Daoy (cell line): ENCODE results near the gene WRAP53. TPM values are rescaled to one million over a fixed set of nuclear protein-coding genes. Genes with fewer than 3 reads are reported as not detected.

Experiments used
- DNase-seq: peaks from one replicate; pipeline ENCODE4 v3.0.0-alpha.2; 2015; ENCODE audit warnings: low read depth
- total RNA-seq: library from RNA; depleted of rRNA; stranded (reverse); fragments of >200 nt; shearing (Covaris generic); gene quantifications from 2 replicates; pipeline ENCODE4 v1.2.3, GENCODE V29; 2014

Gene WRAP53
- total RNA-seq, 1 experiment from 2014 or later, result 33.7 TPM

DNA sequence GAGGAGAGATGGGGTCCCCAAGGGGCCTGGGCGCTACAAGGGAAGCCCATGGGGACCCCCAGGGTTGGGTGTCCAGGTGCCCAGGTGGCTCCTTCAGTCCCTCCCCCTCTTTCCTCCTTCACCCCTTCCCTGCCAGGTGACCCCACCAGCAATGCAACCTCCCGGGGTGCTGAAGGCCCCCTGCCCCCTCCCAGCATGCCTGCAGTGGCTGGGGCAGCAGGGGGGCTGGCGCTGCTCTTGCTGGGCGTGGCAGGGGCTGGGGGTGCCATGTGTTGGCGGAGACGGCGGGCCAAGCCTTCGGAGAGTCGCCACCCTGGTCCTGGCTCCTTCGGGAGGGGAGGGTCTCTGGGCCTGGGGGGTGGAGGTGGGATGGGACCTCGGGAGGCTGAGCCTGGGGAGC is 20.8 kb downstream of the WRAP53 start:
- DNase-seq, result no peak

DNA sequence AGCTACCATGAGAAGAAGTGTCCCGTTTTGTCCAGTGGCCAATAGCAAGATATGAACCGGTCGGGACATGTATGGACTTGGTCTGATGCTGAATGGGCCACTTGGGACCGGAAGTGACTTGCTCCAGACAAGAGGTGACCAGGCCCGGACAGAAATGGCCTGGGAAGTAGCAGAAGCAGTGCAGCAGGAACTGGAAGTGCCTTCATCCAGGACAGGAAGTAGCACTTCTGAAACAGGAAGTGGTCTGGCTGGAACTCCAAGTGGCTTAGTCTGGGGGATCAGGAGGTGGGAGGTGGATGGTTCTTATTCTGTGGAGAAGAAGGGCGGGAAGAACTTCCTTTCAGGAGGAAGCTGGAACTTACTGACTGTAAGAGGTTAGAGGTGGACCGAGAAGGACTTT is 22.0 kb downstream of the WRAP53 start:
- no peak for DNase-seq

DNA sequence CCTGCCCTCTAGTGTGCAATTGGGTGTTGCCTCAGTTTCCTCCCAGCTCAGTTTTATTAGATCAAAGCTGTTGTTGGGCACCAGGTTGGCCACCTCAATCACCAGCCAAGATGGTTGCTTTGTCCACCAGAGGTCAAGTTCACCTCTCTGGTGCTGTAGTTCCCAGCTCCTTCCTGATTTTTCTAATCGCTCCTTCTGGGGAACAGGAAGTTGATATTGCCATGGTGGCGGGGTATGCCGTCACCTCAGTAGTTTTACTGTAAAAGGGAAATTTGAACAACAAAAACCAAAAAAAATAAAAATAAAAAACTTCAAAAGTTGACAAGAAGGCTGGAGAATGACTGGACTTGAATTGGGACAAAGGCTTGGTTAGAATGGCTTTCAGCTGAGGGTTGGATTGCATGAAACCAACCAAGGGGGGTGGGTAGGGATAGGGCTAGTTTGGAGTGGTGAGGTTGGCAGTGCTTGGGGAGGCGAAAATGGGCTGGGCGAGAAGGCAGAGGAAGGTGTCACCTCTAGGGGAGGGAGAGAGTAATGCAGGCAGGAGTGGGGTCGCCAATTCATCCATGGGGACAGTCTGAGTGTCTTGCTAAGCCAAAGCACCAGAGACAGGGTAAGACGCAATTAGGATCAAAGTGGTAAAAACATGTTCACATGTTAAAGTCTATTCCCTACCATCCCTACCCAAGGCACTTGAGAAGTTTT is 22.9 kb downstream of the WRAP53 start:
- DNase-seq, result no peak

DNA sequence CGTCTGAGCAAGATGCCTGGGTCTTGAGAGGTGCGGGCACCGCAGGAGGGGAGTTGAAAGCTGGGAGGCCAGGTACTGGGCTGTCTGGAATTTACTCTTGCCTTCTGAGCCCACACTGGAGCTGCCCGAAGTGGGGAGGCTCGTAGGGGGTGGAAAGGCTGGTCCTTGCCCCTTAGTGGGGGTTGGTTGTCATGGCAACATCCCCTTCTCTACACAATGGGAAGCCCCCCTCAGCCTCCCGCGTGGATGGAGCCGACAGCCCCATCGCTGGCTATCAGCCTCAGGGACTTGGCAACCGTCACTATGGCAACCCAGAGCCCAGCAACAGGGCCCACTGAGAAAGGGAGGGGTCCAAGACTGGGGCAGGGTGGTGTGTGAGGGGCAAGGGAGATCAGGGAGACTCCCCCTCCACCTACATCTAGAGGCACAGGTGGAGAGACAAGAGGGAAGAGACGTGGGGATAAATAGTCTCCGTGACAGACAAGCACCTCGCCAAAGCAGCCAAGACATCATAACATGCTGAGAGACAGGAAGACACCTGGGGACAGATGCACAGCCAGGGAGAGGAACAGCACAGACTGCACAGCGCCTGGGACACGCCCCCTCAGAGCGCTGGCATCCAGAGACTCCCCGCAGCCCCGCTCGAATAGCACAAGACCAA is 24.0 kb downstream of the WRAP53 start:
- no peak for DNase-seq

DNA sequence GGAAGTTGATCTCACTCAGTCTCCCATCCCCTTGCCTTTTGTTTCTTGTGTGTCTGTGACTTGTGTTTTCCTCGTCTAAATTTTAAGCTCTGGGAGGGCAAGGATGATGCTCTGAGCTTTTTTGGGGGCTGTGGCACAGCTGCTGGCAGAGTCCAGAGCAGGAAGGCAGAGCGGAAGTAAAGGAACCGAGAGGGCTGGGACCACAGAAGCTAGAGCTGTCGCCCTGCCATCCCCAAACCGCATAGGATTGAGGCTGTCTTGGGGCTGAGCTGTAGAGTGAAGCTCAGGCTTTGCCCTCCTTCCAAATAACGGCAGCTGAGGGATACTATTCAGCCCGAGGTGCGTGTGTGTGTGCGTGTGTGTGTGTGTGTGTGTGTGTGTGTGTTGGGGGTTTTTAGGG is 25.5 kb downstream of the WRAP53 start:
- no peak for DNase-seq

DNA sequence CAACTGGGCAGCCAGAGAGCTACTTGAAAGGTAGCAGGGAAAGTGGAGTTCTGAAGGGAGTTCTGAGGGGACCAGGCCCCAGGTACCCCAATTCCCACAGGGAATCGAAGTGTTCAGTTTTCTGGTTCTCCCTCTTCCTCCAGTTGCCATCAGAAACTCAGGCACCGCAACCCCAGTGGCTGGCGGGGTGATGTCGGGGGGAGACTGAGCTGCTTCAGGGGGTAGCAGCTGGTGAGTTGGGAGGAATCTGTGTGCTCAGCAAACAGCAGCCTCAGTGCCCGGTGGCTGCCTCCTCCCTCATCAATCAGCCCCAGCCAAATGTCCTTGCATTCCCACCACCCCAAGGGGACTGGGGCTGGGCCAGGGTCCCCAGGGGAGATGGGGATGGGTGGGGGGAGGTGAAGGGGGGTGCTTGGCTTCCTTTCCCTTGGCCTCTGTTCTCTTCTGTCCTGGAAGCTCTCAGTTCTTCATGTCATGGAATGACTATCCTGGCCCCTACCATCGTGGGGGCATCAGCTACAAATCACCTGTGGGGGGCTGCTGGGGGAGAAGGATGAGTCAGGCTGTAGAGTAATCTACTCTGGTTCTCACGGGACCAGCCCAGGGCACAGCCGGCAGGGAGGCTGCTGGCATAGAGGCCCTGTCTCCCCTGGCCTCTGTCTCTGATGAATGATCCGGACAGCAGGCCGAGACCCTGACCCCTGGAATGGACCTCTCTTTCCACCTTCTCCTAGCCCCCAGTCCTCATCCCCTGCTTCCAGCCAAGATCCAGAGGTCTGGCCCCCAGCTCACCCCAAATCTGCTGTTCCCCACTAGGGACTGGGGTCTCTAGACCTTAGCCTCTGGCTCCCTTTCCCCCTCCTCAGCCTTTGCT is 26.7 kb downstream of the WRAP53 start:
- DNase-seq, result no peak

DNA sequence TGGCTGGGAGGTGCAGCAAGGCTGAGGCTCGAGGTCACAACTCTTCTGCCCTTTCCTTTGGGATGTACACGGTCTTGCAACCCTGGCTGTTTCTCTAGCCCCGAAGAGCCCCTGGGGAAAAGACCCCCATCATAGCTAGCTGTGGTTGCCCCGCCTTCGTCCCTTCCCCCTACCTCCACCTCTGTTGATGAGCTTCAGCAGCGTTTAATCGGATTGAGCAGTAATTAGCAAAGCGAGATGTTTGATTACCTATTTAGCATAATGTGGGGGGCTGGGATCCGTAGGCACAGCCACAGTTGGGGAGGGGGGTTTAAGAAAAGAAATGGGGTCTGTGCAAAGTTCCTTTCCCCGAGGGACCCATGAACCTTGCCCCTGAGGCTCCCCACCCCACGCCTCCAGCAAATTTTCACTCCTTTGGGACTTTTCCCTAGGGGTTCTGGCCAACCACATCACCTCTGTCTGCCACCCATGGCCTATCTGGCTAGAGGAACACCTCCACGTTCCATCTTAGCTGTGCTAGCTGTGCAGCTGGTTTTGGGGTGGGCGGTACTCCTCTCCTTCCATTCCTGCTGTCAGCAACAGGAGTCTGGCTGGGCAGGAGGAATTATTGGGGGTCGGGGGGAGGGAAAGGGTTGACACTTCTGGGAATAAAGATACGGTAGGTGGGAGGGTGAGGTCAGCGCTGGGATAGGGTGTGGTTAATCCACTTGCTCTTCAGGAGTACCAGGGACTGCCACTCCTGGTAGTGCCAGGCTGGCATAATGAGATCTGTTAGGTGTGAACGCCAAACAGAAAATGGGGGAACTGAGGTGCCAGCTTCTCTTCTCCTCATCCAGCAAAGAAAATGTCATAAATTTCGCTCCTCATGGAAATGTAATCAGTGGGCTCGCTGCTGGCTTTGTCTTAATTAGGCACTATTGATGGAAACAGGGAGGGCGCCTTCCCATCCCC is 27.9 kb downstream of the WRAP53 start:
- DNase-seq, result no peak

DNA sequence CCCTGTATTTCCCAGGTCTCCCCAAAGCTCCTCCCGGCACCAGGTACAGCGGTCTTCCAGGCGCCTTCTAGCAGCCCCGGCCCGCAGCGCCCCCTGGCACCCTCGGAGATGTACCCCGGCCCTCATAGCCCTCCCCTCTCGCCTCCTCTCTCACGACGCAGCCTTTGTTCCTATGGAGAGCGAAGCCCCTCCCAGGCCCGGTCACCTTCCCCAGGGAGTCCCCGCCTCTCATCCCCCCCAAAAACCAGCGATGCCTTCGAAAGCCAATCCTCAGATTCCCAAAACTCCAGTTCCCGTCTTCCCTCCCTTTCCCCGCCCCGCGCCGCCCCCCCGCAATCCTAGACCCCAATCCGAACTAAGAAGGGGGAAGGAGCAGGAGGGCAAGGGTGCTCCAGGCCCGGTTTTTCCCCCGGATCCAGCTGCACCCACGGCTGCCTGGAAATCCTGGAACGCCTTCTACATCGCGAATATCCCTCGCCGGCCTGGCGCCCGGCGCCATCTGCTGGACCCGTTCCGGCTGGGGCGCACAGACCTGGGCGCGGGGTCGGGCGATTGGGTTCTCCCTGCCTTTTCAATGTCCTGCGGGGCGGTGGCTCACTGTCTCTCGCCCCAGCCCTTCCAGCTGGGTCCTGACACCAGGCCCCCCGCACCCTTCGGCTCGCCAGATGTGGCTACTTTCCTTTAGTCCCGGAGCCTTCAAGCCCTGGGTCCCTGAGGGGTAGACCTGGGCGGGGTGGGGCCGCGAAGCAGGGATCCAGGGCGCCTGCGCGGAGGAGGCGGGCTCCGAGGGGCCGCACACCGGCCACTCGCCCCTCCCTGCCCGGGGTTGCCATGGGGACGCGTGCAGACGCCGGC is 28.9 kb downstream of the WRAP53 start, which contains the start of gene DNAH2:
Gene DNAH2, plus strand, starts transcription at position 844 of the 855 bp plus-strand sequence. CDS start 1,991 bp downstream, outside the sequence.
- peak; percentile 96 for DNase-seq

DNA sequence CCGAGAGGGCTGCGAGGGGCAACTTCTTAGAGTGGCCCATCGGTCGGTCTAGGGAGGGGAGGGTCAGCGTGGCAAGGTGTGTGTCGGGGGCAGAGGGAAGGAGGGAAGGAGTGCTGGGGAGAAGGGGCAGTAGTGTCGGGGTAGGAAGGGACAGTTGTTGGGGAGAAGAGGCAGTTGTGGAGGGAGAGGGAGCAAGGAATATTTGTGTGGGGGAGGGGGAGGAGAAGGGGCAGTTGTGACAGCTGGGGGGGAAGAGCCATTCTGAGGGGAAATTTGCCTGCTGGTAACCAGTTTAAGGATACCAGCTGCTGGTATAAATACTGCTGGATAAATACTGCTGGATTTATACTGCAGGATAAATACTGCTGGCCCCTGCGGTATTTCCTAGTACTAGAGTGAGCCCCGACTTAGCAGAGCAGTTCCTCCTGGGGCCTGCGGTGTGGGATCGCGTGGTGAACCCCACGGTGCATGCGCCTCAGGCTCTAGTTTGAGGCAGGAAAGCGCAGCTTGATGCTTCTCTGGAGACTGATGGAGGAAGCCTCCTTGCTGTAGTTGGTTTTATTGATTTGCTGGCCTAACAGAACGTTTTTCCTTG is 29.6 kb downstream of the WRAP53 start:
- DNase-seq, result no peak

DNA sequence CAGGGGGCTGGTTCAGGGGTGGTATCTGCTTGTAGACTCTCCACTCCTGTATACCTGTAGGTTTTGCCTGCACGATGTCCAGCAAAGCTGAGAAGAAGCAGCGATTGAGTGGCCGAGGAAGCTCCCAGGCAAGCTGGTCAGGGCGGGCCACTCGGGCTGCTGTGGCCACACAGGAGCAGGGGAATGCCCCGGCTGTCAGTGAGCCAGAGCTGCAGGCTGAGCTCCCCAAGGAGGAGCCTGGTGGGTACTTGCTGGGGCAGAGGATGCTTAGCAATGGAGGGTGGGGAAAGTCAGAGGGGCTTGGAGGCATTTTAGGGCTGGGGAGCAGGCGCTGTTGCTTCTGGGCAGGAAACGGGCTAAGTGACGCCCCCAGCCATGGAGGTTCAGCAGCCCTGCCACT is 31.4 kb downstream of the WRAP53 start:
- DNase-seq, result no peak

DNA sequence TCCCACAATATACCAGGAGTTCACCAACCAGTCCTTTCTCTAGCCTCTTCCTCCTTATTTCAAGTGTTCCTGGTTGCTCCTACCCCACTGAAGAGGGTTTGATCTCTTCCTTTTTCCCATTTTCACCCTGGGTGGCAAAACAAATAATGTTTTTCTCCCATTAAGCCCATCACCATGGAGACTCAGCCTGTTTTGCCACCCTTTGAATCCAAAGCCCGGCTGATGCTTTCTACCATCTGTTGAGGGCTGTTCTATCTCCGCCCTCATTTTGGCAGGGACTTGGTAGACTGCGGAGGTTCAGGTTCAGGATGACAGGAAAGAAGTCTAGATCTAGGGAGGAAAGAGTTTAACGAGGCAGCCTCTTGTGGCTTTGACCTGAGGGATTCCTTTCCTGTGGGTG is 31.8 kb downstream of the WRAP53 start:
- peak; percentile 28 for DNase-seq

DNA sequence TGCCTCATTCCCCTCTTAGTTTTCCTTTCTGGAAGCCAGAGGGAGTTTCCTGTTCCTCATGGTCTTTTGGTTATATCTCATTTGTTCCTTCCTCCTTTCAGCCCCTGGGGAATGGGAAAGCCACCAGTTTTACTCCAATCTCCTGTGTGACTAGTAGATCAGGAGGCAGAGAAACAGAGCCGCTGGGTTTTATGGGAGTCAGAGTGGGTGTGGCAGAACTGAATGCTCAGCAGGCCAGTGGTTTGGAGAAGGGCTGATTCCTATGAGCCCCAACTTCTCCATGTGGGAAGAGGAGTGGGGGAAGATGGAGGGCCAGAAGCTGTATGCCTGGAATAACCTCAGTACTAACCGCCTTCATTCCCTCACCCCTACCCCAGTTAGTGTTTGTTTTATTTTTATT is 33.3 kb downstream of the WRAP53 start:
- DNase-seq, result no peak

DNA sequence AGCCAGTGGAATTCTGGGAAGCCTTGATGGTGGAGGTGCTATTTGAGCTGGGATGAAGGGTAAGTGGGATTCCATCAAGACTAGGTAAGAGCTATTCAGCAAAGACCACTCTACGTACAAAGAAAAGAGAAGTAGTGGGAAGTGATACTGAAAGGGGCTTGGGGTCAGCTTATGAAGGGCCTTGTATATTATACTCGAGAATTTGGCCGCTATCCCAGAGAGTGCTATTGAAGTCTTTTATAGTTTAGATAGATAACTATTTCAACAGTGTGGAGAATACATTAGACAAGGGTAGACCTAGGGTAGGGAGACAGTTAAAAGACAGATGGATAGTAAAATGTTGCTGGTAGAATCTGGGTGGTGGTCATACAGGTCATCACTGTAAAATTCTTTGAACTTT is 39.6 kb downstream of the WRAP53 start:
- DNase-seq, result no peak

DNA sequence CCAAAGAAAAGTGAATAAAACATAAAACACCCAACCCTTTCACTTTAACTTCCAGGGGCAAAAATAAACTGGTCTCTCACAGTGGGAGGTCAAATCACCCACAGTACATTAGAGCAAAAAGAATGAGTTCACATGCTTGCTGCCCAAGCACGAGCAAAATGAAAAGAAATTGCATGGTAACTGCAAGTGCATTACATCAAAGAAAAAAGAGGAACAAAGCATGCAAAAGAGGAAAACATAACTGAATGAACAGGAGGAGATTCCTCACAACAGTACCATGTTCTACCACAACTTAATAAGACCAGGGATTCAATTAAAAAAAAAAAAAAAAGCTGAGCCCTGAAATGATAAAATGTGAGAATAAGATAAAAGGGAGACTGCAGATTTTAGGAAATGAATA is 41.5 kb downstream of the WRAP53 start:
- no peak for DNase-seq

DNA sequence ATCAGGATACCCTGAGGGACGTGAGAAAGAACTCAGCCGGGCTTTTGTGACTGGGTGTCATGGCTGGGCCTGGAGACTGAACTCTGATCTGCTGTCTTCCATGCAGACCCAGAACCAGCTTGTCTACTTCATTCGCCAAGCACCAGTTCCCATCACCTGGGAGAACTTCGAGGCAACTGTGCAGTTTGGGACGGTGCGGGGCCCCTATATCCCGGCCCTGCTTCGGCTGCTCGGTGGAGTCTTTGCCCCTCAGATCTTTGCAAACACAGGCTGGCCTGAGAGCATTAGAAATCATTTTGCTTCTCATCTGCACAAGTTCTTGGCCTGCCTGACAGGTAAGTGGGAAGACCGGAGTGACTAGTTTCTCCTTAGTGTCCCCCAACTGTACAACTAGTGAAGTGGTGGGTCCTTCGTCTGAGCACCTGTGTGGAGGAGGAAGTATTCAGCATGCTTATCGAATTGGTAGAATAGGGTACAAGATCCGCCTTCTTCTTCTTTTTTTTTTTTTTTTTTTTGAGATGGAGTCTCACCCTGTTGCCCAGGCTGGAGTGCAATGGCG is 44.8 kb downstream of the WRAP53 start:
- DNase-seq, result no peak

DNA sequence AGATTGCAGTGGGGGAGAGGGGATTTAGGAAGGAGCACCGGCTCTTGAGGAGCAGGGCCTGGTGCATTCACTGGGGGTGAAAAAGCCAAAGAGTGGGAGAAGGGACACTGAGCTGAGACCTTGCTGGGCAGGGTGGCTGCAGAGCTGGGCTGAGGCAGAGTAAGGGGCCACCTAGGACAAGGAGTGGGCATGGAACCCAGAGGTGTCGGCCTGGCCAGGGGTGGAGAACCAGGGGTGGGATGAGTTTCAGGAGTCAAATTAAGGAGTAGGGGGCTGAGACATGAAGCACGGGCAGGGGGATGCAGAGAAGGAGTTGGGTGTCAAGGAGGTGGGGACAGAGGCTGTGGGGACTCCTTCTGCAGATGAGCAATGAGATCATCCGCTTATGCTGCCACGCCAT is 49.3 kb downstream of the WRAP53 start:
- DNase-seq, result no peak

DNA sequence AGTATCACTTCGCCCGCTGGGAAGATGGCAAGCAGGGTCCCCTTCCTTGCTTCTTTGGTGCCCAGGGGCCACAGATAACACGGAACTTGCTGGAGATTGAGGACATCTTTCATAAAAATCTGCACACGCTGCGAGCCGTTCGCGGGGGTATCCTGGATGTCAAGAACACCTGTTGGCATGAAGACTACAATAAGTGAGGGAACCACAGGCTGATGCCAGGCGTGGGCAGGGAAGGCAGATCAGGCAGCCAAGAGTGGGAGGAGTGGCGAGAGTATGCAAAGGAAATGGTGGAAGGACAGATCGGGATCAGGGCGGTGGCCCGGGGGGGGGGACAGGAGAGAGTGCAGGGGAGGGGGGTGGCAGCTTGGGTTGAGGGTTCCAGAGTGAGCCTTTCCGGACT is 51.5 kb downstream of the WRAP53 start:
- no peak for DNase-seq

DNA sequence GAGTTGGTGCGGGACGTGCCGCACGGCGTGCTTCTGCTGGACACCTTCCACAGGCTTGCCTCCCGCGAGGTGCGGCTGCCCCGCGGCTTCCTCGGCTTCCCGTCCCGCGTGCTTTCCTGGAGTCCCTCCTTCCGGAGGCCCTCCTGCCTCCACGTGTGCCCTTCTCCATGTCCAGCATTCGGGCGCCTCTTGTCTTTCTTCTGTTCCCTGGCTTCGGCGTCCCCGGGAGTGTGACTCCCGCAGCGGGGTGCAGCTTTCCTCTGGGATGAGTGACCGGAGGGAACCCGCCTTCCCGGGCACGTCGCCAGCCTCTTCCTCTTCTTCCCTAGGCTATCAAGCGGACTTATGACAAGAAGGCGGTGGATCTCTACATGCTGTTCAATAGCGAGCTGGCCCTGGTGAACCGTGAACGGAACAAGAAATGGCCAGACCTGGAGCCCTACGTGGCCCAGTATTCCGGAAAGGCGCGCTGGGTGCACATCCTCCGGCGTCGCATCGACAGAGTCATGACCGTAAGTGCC is 52.3 kb downstream of the WRAP53 start:
- DNase-seq, result no peak

DNA sequence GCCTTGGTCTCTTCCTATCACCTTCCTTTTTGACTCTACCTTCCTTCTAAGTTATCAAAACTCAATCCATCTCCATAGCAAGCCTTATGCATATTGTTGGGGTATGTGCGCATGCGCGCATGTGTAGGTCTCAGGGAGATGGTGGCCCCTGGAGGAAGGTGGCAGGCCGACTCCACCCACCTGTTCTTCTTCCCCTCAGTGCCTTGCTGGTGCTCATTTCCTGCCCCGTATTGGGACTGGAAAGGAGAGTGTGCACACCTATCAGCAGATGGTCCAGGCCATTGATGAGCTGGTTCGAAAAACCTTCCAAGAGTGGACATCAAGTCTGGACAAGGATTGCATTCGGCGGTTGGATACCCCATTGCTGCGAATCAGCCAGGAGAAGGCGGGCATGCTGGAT is 54.5 kb downstream of the WRAP53 start:
- DNase-seq, result peak; percentile 14

DNA sequence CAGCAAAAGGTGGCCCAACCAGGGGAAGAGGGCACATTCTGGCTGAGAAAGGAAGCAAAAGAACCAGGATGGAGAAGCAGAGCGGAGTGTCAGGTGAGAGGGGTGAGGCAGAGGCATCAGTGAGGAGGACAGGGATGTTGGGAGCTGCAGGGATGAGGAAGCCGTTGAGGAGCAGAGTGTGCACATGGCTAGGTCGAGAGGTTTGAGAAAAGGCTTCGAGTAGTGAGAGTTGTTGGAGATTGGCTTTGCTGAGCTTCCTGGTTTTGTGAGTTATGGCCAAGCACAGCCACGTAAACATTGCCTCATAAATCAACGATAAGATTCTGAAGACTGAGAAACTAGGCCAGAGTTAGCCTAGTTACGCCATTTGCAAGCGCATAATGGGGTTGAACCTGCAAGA is 56.1 kb downstream of the WRAP53 start:
- DNase-seq, result no peak
